GM18526 (cell line): ENCODE data around the gene SDCBP2.

Source experiments
- POLR2A ChIP-seq: IDR thresholded peaks from 3 replicates; pipeline ENCODE4 v1.6.1; 2011; ENCODE audit not compliant: insufficient read length; ENCODE audit errors: extremely low read depth

Gene SDCBP2

GRCh38 chr20:1336699-1337367, 7.9 kb upstream of the SDCBP2 start:
- TF ChIP-seq POLR2A: no peak

- TF ChIP-seq POLR2A: no peak
Observed at GRCh38 chr20:1335961-1336698, 7.2 kb upstream of the SDCBP2 start.

GRCh38 chr20:1334761-1335160, 5.8 kb upstream of the SDCBP2 start:
- no peak for TF ChIP-seq POLR2A

- TF ChIP-seq POLR2A: no peak
Observed at GRCh38 chr20:1334370-1334731, 5.4 kb upstream of the SDCBP2 start.

- no peak for TF ChIP-seq POLR2A
Observed at GRCh38 chr20:1333462-1334369, 4.8 kb upstream of the SDCBP2 start.

- TF ChIP-seq POLR2A: no peak
Observed at GRCh38 chr20:1332749-1333300, 3.9 kb upstream of the SDCBP2 start.

GRCh38 chr20:1331801-1332453, 3.0 kb upstream of the SDCBP2 start:
- no peak for TF ChIP-seq POLR2A

- TF ChIP-seq POLR2A: no peak
Observed at GRCh38 chr20:1331101-1331500, 2.2 kb upstream of the SDCBP2 start.

GRCh38 chr20:1330075-1330830, 1.3 kb upstream of the SDCBP2 start:
- TF ChIP-seq POLR2A: no peak

- no peak for TF ChIP-seq POLR2A
Observed at GRCh38 chr20:1327827-1328679, 886 bp downstream of the SDCBP2 start.

GRCh38 chr20:1327241-1327653, 1.7 kb downstream of the SDCBP2 start:
- no peak for TF ChIP-seq POLR2A

GRCh38 chr20:1326031-1326930, 2.7 kb downstream of the SDCBP2 start:
- no peak for TF ChIP-seq POLR2A
